ENCODE measurements around the gene C1orf87.

The C1orf87 gene

DNA sequence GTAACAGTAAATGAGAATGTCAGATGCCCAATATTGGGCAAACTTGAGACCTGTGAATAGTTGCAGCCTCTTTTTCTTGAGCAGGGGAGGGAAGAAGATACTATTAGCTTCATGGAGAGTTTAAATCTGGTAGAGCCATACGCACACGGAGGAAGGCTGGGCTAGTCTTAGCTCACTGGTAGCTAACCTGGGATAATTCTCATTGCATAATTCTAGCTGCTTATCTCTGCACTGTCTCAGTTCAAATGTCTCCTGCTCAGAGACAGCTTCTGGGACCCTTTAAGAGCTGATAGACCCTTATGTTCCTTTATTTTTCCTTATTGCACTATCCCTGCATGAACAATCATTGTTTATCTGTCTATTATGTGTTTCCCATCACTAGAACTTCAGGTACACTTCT lies 8.4 kb downstream of the C1orf87 start:
- in situ Hi-C loops (cut with MboI; ENCODE audit: low sequenced_read_pairs), result no loop called here

DNA sequence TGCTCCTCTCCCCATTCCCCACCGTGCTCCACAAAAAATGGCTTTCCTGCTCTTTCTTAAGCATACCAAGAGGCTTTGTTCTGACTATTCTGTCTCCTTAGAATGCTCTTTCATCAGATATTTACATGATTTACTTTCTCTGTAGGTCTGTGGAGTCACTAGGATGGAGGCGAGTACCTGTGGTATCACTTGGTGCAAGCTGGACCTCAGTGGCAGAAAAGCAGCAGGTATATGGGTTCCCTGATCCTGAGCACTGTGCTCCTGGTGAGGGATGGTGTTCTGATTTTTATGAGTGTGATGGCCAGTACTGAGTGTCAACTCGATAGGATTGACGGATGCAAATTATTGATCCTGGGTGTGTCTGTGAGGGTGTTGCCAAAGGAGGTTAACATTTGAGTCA lies 10.0 kb downstream of the C1orf87 start:
- in situ Hi-C loops (cut with MboI; ENCODE audit: low sequenced_read_pairs), result no loop called here

DNA sequence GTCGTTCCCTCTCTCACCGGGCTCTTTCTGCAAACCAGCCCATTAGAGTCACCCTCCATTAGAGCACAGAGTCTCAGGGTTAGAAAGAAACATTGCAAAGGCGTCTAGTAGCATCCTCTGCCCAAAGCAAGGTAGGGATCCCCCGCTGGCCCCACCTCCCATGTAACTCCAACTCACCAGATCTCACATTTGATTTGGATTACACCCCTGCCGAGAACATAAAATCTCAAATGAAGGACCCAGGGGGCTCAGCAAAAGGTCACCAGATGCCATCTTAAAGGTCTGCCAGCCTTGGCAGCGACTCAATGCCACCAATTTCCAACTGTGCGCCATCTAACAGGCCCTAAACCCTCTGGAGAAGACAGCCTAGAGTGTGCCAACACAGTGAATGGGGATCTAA lies 14.1 kb downstream of the C1orf87 start:
- in situ Hi-C loops (cut with MboI; ENCODE audit: low sequenced_read_pairs), result no loop called here

DNA sequence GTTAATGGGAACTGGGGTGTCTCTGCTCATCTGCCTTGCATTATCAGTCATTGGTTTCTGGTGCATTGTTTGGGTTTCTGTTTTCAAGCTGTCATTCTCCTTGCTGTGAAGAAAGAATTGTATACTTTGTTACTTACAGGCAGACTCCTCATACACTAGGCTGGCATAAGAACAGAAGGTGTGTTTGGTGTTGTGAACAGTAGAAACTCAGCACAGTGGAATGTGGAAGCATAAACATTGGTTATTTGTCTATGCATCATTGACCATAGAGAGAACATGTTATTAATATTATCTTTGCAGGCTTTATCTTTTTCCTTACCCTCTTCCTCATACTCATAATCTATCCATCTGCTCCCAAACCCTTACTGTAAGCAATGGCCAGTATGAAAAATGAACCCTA lies 18.2 kb downstream of the C1orf87 start:
- in situ Hi-C loops (cut with MboI; ENCODE audit: low sequenced_read_pairs), result no loop called here

DNA sequence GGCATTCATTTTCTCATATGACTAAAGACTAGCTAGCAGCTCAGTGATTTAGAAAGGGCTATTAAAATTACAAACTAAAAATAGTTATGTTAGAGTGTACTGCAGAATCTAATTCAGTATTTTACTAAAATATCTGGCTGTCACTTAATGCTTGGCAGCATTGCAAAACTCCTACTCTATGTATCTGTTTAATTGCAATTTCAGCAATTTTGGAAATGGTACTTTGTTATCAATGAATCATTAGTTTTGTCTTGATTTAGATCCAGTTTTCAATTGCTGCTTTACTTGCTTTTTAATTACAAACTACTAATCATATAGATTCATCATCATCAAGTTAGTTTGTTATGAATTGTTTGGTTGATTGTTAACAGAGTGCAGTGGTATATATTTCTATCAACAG lies 19.2 kb downstream of the C1orf87 start:
- in situ Hi-C loops (cut with MboI; ENCODE audit: low sequenced_read_pairs), result no loop called here

DNA sequence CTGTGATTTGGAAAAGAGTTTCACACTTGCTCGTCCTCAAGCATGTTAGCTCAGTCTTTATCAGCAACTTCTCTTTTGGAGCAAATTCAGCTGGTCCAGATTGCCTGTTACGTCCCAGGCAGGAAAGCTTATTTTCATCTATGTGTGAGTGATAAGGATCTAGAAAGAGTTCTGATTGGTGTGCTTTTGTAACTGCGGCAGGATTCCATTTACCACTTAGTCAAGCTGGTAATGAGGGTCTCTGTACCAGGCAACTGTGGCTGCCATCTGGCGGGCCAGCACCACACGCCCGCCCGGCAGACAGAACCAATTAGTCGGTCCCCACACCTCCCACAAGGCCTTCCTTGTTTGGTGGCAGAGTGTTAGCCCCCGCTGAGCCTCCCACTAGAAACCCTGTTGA lies 21.0 kb downstream of the C1orf87 start:
- in situ Hi-C loops (cut with MboI; ENCODE audit: low sequenced_read_pairs), result no loop called here

DNA sequence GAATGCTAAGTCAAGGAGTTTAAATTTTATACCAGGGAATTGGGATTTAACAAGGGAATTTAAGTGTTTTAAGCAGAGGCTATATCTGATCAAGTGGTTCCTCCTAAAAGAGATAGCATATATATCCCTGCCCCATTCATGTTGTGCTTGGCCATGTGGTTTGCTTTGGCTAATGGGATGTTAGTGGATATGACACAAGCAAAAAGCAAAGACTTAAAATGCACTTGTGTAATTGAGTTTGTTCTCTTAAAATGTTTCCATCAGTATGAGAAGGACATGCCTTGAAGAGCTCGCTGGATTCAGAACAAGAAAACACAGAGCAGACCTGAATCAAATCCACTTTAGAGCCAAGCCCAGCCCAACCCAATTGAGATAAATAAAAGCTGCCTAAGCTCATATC lies 22.4 kb downstream of the C1orf87 start:
- in situ Hi-C loops (cut with MboI; ENCODE audit: low sequenced_read_pairs), result no loop called here

DNA sequence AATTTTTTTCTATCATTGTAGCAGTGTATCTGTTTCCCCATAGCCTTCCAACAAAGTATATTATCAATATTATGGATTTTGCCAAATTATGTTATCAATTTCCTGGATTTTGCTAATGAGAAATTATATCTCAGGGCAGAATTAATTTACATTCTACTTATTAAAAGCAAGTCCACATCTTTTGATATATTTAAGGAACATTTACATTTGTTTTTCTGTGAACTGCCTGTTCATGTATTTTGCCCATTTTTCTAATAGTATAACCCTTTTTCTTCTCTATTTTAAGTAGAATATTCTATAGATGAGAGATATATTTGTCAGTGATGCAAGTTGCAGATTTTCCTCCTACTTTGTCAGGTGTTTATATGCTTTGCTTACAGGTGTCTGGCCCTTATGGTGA lies 24.4 kb downstream of the C1orf87 start:
- in situ Hi-C loops (cut with MboI; ENCODE audit: low sequenced_read_pairs), result no loop called here

DNA sequence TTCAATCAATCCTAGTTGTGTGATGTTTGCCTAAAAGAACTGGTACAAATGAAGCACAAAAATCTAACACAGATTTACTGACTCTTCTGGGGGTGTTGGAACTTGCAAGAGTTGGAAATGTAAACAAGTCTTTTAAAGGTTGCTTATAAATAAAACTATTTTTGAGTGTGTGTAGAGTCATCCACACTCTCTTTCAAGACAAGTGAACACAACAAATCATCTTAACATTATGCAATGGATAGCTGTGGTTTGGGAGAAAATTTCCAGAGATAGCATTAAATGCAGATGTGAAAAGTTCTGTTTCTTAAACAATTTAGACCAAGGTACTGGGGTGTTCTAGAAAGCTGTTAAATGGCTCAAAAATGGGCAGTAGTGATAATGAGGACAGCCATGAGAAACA lies 28.7 kb downstream of the C1orf87 start:
- in situ Hi-C loops (cut with MboI; ENCODE audit: low sequenced_read_pairs), result no loop called here

DNA sequence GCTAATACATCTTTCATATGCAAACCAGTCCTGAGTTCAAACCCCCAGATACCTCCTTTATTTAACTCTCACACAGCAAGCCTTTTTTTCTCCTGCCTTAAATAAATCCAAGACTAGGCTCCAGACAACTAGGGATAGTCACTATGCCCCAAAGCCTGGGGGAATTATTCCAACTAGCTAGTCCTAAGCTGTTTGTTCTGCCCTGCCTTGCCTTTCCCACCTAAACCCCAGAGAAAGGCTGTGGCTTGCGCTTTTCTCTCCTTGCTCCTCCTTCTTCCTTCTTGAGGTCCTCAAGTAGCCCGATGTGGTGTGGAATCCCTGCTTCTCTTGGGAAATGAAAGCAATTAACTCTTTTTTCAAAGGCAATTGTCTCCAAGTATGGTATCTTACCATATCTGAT lies 31.8 kb downstream of the C1orf87 start:
- in situ Hi-C loops (cut with MboI; ENCODE audit: low sequenced_read_pairs), result no loop called here

DNA sequence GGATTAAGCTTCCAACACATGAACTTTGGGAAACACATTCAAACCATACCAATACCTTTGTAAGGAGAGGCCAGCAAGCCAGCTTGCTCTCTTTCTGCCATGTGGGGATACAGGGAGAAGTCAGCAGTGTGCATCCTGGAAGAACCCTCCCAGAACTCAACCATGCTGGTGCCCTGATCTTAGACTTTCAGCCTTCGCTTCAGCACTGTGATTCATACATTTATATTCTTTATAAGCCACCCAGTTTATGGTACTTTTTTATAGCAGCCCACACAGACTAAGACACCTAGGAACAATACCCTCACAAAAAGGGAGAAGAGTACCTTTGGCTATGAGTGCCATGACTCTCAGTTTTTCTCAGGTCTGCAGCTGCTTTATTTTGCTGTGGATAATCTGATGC lies 35.9 kb downstream of the C1orf87 start:
- in situ Hi-C loops (cut with MboI; ENCODE audit: low sequenced_read_pairs), result no loop called here

DNA sequence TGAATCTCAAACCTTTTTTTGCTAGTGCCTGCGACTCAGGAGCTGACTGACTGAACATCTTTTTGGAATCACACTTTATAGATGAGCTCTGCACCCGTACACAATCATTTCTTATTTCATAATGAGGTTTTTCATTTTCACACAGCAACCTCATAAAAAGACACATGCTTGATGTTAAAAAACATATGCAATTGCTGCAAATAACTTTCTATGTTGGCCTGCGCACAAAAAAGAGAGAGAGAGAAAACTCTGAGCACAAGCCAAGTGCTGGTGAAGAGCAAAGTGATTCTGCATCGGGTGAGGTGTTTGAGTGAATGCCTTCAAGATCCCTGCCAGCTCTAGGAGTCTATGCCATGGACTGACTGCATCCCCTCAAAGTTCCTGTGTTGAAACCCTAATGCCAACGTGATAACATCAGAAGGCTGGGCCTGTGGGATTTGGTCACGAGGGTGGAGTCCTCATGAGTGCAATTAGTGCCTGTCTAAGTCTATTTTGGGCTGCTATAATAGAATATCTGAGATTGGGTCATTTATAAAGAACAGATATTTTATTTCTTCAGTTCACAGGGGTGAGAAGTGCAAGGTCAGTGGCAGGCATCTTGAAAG lies 36.6 kb downstream of the C1orf87 start:
- in situ Hi-C loops (cut with MboI; ENCODE audit: low sequenced_read_pairs), result no loop called here

DNA sequence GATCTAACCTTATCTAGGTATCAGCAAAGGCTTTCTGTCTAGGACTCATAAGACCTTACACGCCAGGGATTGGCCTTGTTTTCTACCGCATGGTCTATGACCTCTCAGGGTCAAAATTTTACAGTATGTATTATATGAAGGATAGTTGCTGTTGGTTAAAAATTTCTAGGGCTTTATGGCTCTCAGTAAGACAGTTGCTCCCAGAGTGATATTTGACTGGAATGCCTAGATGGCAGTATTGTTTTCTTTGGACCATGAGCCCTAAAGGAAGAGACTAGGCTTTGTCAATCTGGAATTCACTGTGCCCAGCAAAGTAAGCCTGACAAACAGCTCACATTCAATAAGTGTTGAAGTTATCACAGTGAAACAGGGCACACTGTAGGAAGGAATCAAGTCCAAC lies 37.6 kb downstream of the C1orf87 start:
- in situ Hi-C loops (cut with MboI; ENCODE audit: low sequenced_read_pairs), result no loop called here

DNA sequence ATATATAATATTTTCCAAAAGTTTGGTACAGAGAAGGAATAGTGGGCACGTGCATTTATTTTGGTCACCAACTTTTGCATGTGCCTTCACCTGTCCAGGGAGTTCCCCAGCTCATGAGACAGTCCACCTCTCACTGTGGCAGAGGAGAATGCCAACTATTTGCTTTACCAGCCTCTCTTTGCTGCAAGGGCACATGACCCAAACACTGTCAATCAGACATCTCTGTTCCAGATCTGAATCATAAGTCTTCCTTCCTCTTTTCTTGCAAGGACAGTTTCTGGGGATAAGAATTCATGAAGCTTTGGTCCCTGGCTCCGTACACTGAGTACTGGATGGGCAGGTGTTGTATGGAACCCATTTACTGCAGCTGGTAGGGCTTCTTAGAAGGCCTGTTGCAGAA lies 38.6 kb downstream of the C1orf87 start:
- in situ Hi-C loops (cut with MboI; ENCODE audit: low sequenced_read_pairs), result no loop called here

DNA sequence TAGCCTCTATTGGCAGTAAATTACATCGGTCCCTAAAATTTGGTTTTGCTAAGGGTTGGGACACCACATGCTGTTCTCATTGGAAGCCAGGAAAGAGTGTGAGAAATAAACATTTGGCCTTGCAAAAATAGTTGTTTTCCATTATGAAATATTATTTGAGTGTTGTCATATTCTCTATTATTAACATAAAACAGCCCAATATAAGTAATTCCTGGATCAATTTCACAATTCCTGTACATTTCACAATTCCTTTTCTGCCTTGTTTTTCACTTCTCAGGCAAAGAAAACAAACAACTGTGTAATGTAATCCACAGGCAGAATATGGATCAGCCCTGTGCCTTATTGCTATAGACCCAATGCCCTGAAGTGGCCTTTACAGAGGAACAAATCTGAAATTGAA lies 40.5 kb downstream of the C1orf87 start:
- in situ Hi-C loops (cut with MboI; ENCODE audit: low sequenced_read_pairs), result no loop called here

DNA sequence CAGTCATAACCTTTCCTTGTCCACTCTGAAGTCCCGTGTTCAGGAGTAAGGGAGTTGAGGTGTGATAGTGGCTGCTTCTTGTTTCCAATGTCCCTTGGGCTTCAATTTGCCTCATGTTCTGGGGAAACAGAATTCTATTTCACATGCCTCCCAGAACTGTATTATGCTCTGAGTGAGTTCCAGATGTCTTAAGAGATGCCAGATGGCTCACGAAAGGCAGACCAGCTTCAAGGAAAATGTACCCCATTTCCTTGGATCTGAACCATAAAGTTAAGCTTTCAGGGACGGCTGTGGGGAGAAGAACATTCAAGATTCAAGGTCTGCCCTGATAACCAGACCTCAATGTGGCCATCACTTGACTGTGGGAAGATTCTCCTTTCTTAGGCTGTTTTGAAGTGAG lies 42.4 kb downstream of the C1orf87 start:
- in situ Hi-C loops (cut with MboI; ENCODE audit: low sequenced_read_pairs), result no loop called here

DNA sequence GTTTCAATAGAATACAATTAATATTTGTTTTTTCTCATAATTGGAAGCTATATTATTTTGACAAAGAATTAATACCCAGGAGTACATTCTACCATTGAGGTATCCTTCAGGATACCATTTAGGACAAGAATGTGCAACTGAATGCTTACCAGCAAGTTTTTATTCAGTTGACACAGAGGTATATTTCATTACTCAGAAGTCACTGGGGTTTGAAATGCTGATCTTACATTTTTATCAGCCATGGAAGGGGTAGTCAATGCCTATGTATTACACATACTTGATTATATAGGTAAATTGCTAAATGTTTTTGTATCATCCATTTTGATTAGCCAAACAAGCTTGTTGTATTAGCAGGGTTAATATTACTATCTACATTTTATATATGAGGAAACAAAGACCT lies 48.0 kb downstream of the C1orf87 start:
- in situ Hi-C loops (cut with MboI; ENCODE audit: low sequenced_read_pairs), result no loop called here

DNA sequence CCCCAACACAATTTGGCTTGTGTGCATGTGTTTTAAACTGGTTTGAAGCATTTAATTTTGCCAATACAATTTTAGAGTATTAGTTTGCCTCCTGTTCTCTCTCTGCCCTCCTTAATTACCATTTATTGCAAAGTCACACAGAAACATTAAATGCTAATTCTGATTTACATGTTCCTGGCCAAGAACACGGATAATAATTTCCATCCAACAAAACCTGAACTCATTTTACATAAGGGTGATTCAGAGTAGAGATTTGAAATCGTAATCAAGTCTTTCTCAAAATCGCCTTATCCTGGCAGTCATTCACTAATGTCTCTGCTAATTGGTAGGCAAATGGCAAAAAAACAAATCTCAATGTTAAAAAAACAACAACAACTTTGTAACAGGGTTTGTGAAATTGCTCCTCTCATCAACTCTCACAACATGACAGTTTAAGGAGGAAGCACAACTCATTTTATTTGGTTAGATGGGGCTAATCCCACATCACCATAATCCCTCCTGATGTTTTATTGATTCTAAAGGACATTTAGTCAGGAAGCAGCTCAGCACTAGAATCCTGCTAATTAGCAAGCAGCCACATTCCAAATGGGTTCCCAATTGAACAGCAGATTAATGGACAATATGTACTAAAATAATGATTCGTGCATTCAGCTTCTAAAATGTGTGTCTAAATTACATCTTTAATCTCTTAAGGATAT lies 55.9 kb downstream of the C1orf87 start:
- in situ Hi-C loops (cut with MboI; ENCODE audit: low sequenced_read_pairs), result no loop called here

DNA sequence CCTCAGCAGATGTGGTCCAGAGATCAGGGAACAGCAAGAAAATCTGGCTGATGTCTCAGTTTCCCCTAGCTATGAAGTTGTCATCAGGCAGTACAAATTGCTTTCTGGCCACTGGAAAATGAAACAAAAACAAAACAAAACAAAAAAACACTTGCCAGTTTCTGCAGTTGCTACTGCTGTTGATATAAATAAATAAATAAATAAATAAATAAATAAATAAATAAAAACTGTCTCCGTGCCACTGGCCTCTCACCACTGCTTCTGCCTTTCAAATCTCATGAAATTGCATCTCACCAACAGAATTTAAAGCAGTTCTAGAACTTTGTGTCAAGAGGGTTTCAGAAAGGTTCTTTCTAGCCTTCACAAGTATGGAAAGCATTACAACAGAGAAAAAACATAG lies 62.9 kb downstream of the C1orf87 start:
- in situ Hi-C loops (cut with MboI; ENCODE audit: low sequenced_read_pairs), result no loop called here

DNA sequence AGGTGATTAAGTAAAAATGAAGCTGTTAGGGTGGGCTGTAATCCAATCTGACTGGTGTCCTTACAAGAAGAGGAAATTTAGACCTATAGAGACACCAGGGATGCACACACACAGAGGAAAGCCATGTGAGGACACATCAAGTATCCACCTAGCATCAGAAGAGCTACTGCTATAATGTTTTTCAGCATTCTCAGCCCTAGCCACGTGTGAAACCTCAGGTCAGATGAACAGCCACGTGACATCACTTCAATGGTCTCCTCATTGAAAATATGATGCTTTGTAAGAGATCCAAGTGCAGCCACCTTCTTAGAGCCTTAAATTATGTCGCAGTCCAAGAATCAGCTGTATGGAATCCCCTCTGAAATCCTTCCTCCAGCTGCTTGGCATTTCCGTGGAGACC lies 65.1 kb downstream of the C1orf87 start:
- in situ Hi-C loops (cut with MboI; ENCODE audit: low sequenced_read_pairs), result no loop called here

DNA sequence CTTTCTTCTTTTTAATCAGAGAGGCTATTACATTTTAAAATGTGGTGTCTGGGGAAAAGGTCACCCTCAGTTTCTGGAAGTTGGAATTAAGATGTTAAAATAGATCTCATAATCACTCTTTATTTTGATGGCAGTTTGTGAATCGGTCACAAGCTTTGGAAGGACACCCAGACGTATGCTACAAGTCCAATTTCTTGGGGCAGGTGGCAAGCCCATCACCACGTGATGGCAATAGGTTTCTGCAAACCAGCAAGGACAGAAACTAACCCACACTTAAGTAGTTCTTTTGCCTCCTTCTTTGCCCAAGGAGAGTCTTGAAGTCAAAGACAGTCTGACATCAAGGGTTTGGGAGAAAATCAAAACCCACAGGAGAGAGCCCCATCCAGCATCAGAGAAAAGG lies 72.9 kb downstream of the C1orf87 start:
- in situ Hi-C loops (cut with MboI; ENCODE audit: low sequenced_read_pairs), result no loop called here

DNA sequence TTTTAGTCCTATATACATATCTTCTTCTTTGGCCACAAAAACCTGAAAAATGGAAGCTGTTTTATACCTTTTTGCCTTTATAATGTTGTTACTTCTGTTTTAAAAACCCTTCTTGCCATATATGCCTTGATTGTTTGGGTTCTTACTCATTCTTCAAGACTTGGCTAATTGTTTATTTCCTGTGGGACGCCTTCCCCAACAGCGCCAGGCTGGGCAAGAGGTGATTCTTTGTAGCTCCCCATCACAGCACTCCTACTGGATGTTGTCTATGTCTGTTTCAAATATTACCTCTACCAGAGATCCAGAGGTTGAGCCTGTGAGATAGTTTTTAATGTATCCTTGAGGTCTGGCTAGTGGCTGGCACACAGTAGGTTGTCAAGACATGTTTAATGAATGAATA lies 73.8 kb downstream of the C1orf87 start:
- in situ Hi-C loops (cut with MboI; ENCODE audit: low sequenced_read_pairs), result no loop called here

DNA sequence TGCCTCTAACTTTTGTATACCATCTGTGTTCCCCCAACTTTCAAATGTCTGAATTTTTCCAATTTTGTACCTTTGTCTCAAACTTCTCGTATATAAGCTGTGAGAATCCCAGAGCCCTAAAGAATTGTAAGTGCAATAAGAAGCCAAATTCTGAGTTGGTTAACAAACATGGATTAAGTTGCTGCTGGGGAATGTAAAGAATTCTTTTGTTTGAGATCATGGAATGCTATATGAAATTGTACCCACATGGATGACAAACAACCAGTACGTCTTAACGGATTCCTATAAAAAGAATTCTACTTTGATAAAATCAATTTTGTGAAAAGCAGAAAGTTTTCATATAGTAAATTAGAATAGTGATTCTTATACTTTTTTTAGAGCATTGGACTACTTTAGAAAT lies 74.6 kb downstream of the C1orf87 start:
- in situ Hi-C loops (cut with MboI; ENCODE audit: low sequenced_read_pairs), result no loop called here
